IPS DF 6.9 (cell line): ENCODE results near the gene PXK.
A peak's percentile ranks its signal among the peaks of the same experiment; 100 is the strongest.

Experiments
- DNase-seq: peaks from one replicate; pipeline ENCODE4 v3.0.0-alpha.2; 2013; ENCODE audit warnings: low read depth, low spot score
- H3K27ac ChIP-seq: one replicate; pipeline ENCODE4 v1.5.1; 2013; ENCODE audit warnings: low read length, control low read depth
- H3K27me3 ChIP-seq: 2 replicates; pipeline ENCODE4 v1.6.1; 2013; ENCODE audit warnings: mild to moderate bottlenecking, low read length; ENCODE audit not compliant: control insufficient read depth, insufficient read depth
- H3K36me3 ChIP-seq: 2 replicates; pipeline ENCODE4 v1.6.1; 2013; ENCODE audit warnings: low read length; ENCODE audit not compliant: control insufficient read depth, insufficient read depth
- H3K4me1 ChIP-seq: 2 replicates; pipeline ENCODE4 v1.6.1; 2013; ENCODE audit warnings: low read length; ENCODE audit not compliant: control insufficient read depth, insufficient read depth
- H3K4me3 ChIP-seq: 2 replicates; pipeline ENCODE4 v1.5.1; 2013; ENCODE audit warnings: mild to moderate bottlenecking, low read length
- H3K9me3 ChIP-seq: 2 replicates; pipeline ENCODE4 v1.6.1; 2013; ENCODE audit warnings: low read length, inconsistent platforms; ENCODE audit not compliant: control insufficient read depth, insufficient read depth
- WGBS: extraction: QIAGEN DNeasy Blood & Tissue Kit; methylation state at CpG from one replicate; pipeline ENCODE4 v1.1.7; 2013; ENCODE audit warnings: mixed read lengths, missing lambda C conversion rate; ENCODE audit not compliant: insufficient read length, insufficient coverage; 5-methylcytosine and 5-hydroxymethylcytosine counted together

The PXK gene

GRCh38 chr3:58418227-58418626, 85.5 kb downstream of the PXK start:
- no peaks in the 10 kb centered on the region for H3K9me3 ChIP-seq
- no peak for DNase-seq
- WGBS, result no CpG with 5 or more reads among the region's 6 CpGs
- H3K4me3 ChIP-seq, result no peak overlapping the region
- no peaks in the 10 kb centered on the region for H3K36me3 ChIP-seq
- no peak overlapping the region for H3K27ac ChIP-seq
- no peaks in the 10 kb centered on the region for H3K27me3 ChIP-seq
- H3K4me1 ChIP-seq, result no peaks in the 10 kb centered on the region

GRCh38 chr3:58419780-58420507, 87.3 kb downstream of the PXK start:
- H3K27ac ChIP-seq, result no peak overlapping the region
- no peaks in the 10 kb centered on the region for H3K27me3 ChIP-seq
- no CpG with 5 or more reads among the region's 7 CpGs for WGBS
- H3K9me3 ChIP-seq, result no peaks in the 10 kb centered on the region
- no peaks in the 10 kb centered on the region; the same call in 1 of the 2 replicates for H3K36me3 ChIP-seq
- H3K4me3 ChIP-seq, result no peak overlapping the region
- DNase-seq, result no peak
- no peaks in the 10 kb centered on the region; the same call in 1 of the 2 replicates for H3K4me1 ChIP-seq

- H3K27me3 ChIP-seq, result no peaks in the 10 kb centered on the region
- no peaks in the 10 kb centered on the region; the same call in 1 of the 2 replicates for H3K4me1 ChIP-seq
- no CpG with 5 or more reads among the region's 7 CpGs for WGBS
- H3K27ac ChIP-seq, result no peak overlapping the region
- DNase-seq, result no peak
- no peaks in the 10 kb centered on the region; the same call in 1 of the 2 replicates for H3K36me3 ChIP-seq
- no peak overlapping the region for H3K4me3 ChIP-seq
- no peaks in the 10 kb centered on the region for H3K9me3 ChIP-seq
Observed at GRCh38 chr3:58421004-58421403, 88.3 kb downstream of the PXK start.

- Histone ChIP-seq H3K4me1 (no peaks in the 10 kb centered on the region; the same call in 1 of the 2 replicates), H3K4me3 (no peak overlapping the region), H3K27me3 (no peaks in the 10 kb centered on the region), H3K36me3 (peaks cover 5% of the 10 kb centered on the region; the same call in 1 of the 2 replicates), H3K9me3 (no peaks in the 10 kb centered on the region), H3K27ac (no peak overlapping the region)
- no CpG with 5 or more reads among the region's 8 CpGs for WGBS
- no peak for DNase-seq
Observed at GRCh38 chr3:58422756-58423325, 90.1 kb downstream of the PXK start.

GRCh38 chr3:58424613-58425012, 91.9 kb downstream of the PXK start:
- no peak for DNase-seq
- WGBS, result no CpG with 5 or more reads among the region's 8 CpGs
- Histone ChIP-seq H3K27me3 (no peaks in the 10 kb centered on the region), H3K27ac (no peak overlapping the region), H3K9me3 (no peaks in the 10 kb centered on the region), H3K4me1 (no peaks in the 10 kb centered on the region; the same call in 1 of the 2 replicates), H3K36me3 (peaks cover 17% of the 10 kb centered on the region; the same call in 1 of the 2 replicates), H3K4me3 (no peak overlapping the region)

- H3K4me3 ChIP-seq, result no peak overlapping the region
- no peaks in the 10 kb centered on the region; the same call in 1 of the 2 replicates for H3K4me1 ChIP-seq
- no peak overlapping the region for H3K27ac ChIP-seq
- H3K9me3 ChIP-seq, result no peaks in the 10 kb centered on the region
- no peak for DNase-seq
- H3K27me3 ChIP-seq, result no peaks in the 10 kb centered on the region
- peaks cover 21% of the 10 kb centered on the region; the same call in 1 of the 2 replicates for H3K36me3 ChIP-seq
- no CpG with 5 or more reads among the region's 2 CpGs for WGBS
Observed at GRCh38 chr3:58425782-58426181, 93.1 kb downstream of the PXK start.

- H3K27ac ChIP-seq, result no peak overlapping the region
- peaks cover 27% of the 10 kb centered on the region; the same call in 1 of the 2 replicates for H3K36me3 ChIP-seq
Observed at GRCh38 chr3:58427661-58428361, 95.1 kb downstream of the PXK start.

GRCh38 chr3:58429657-58430056, 97.0 kb downstream of the PXK start:
- Histone ChIP-seq H3K4me3 (no peak overlapping the region), H3K27me3 (no peaks in the 10 kb centered on the region), H3K27ac (no peak overlapping the region), H3K36me3 (peaks cover 27% of the 10 kb centered on the region; the same call in 1 of the 2 replicates), H3K4me1 (no peaks in the 10 kb centered on the region; the same call in none of the 2 replicates), H3K9me3 (no peaks in the 10 kb centered on the region)
- no CpG with 5 or more reads among the region's 1 CpG for WGBS
- DNase-seq, result no peak

More at GRCh38 chr3:58427661-58428361, 95.1 kb downstream of the PXK start:
- no peaks in the 10 kb centered on the region for H3K27me3 ChIP-seq
- no peaks in the 10 kb centered on the region for H3K9me3 ChIP-seq
- no peak overlapping the region for H3K4me3 ChIP-seq
- no peak for DNase-seq
- no peaks in the 10 kb centered on the region; the same call in 1 of the 2 replicates for H3K4me1 ChIP-seq
- WGBS, result no CpG with 5 or more reads among the region's 7 CpGs

- peaks cover 21% of the 10 kb centered on the region; the same call in 1 of the 2 replicates for H3K36me3 ChIP-seq
- H3K27me3 ChIP-seq, result no peaks in the 10 kb centered on the region
- H3K27ac ChIP-seq, result no peak overlapping the region
- DNase-seq, result no peak
- no peaks in the 10 kb centered on the region for H3K9me3 ChIP-seq
- H3K4me3 ChIP-seq, result peak overlapping the region; percentile 53; the same call in 1 of the 2 replicates
- no CpG with 5 or more reads among the region's 6 CpGs for WGBS
- no peaks in the 10 kb centered on the region; the same call in 1 of the 2 replicates for H3K4me1 ChIP-seq
Observed at GRCh38 chr3:58432905-58433304, 100.2 kb downstream of the PXK start.
